Measurements from ENCODE around the gene SPATC1L.
A peak's percentile ranks its signal among the peaks of the same experiment; 100 is the strongest.

The SPATC1L gene

GRCh38 chr21:46160907-46161632, 23.2 kb downstream of the SPATC1L start:
- no peak for DNase-seq

- no peak for DNase-seq
Observed at GRCh38 chr21:46160657-46160906, 23.7 kb downstream of the SPATC1L start.

- DNase-seq = no peak
Observed at GRCh38 chr21:46159841-46160656, 24.2 kb downstream of the SPATC1L start.

GRCh38 chr21:46159390-46159789, 24.9 kb downstream of the SPATC1L start:
- no peak for DNase-seq

- DNase-seq = no peak
Observed at GRCh38 chr21:46158666-46159300, 25.5 kb downstream of the SPATC1L start.

- no peak for DNase-seq
Observed at GRCh38 chr21:46157987-46158451, 26.2 kb downstream of the SPATC1L start.

- no peak for DNase-seq
Observed at GRCh38 chr21:46157396-46157986, 26.8 kb downstream of the SPATC1L start.

GRCh38 chr21:46156678-46157077, 27.6 kb downstream of the SPATC1L start:
- DNase-seq = no peak

- DNase-seq = no peak
Observed at GRCh38 chr21:46156378-46156645, 27.9 kb downstream of the SPATC1L start.

- no peak for DNase-seq
Observed at GRCh38 chr21:46155514-46156377, 28.5 kb downstream of the SPATC1L start, which contains the start of gene FTCD. Gene FTCD, minus strand, starts transcription at chr21:46155579. Its CDS starts 56 bp downstream, at chr21:46155523.

- no peak for DNase-seq
Observed at GRCh38 chr21:46154955-46155513, 29.2 kb downstream of the SPATC1L start.

GRCh38 chr21:46154155-46154954, 29.9 kb downstream of the SPATC1L start:
- DNase-seq = no peak

- peak in 3 of 5 donors; percentile 16 to 32 (median 30) for DNase-seq
Observed at GRCh38 chr21:46153247-46154154, 30.8 kb downstream of the SPATC1L start.

GRCh38 chr21:46152927-46153246, 31.4 kb downstream of the SPATC1L start:
- DNase-seq = no peak

- no peak for DNase-seq
Observed at GRCh38 chr21:46151989-46152926, 32.0 kb downstream of the SPATC1L start.

GRCh38 chr21:46151261-46151988, 32.8 kb downstream of the SPATC1L start:
- DNase-seq = peak in 1 of 5 donors; percentile 14

GRCh38 chr21:46150491-46151121, 33.7 kb downstream of the SPATC1L start:
- DNase-seq = no peak

GRCh38 chr21:46150073-46150472, 34.2 kb downstream of the SPATC1L start:
- DNase-seq = peak in 2 of 5 donors; percentile 2 to 8

All from T-helper 1 cell (primary cell).